ENCODE measurements around the gene USP2. TPM values are rescaled to one million over a fixed set of nuclear protein-coding genes. Genes with fewer than 3 reads are reported as not detected.
"Not testable (repeated sequence)": the region's sequence is repeated elsewhere in the genome, so short reads cannot be mapped to it uniquely, and the experiment has no call there.

The USP2 gene
- total RNA-seq, 1 experiment from 2014 or later: 3.1 TPM

DNA sequence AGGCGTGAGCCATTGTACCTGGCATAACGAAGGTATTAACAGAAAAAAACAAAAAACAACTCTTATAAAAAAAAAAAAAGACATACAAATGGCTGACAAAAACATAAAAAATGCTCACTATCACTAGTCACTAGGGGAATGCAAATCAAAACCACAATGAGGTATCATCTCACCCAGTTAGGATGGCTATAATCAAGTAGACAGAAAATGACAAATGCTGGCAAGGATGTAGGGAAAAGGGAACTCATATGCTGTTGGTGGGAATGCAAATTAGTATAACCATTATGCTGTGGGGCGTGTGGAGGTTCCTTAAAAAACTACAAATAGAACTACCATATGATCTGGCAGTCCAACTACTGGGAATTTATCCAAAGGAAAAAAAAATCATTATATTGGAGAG, 24.5 kb upstream of the USP2 start:
- POLR2A ChIA-PET: no interaction called here
- BruUV-seq (replicated peaks): no TSS peak
- intact Hi-C loops (cut with micrococcal nuclease; ENCODE audit: unreplicated experiment) (no loop called here), in situ Hi-C loops (cut with HindIII; ENCODE audit: low pct_unique_long_range_greater_than_20kb, low sequenced_read_pairs) (no loop called here)
- TF ChIP-seq TCF7L2 (IDR thresholded peaks at IDR 0.05; ENCODE audit: low read depth, low read length) (no peak), CTCF (IDR thresholded peaks at IDR 0.05) (no peak), SIN3A (IDR thresholded peaks at IDR 0.05; ENCODE audit: borderline replicate concordance, insufficient read depth, low read depth, low read length) (no peak)
- peaks cover 3% of the 10 kb centered on the region; the same call in 1 of the 2 replicates for H3K9me3 ChIP-seq (ENCODE audit: control insufficient read depth, insufficient read depth, low read depth, low read length)
- CTCF ChIA-PET: no interaction called here
- DNase-seq (ENCODE audit: low read depth, low spot score) (no peak), ATAC-seq (no peak)
- no peak overlapping the region for H3K27ac ChIP-seq (ENCODE audit: low read length)
- H3K4me1 ChIP-seq (ENCODE audit: control insufficient read depth, insufficient read depth, low read length): no peaks in the 10 kb centered on the region; the same call in 1 of the 2 replicates
- H3K4me3 ChIP-seq (ENCODE audit: low read depth in 2 of 2, low read length in 2 of 2): no peak overlapping the region
- no peaks in the 10 kb centered on the region for H3K27me3 ChIP-seq (ENCODE audit: control insufficient read depth, insufficient read depth, low read length)
- H3K36me3 ChIP-seq (ENCODE audit: control insufficient read depth, insufficient read depth, low read length): no peaks in the 10 kb centered on the region

- H3K4me1 ChIP-seq (ENCODE audit: control insufficient read depth, insufficient read depth, low read length); intact Hi-C loops (cut with micrococcal nuclease; ENCODE audit: unreplicated experiment); H3K36me3 ChIP-seq (ENCODE audit: control insufficient read depth, insufficient read depth, low read length); POLR2A ChIA-PET; in situ Hi-C loops (cut with HindIII; ENCODE audit: low pct_unique_long_range_greater_than_20kb, low sequenced_read_pairs); ATAC-seq; DNase-seq (ENCODE audit: low read depth, low spot score); BruUV-seq (replicated peaks); H3K9me3 ChIP-seq (ENCODE audit: control insufficient read depth, insufficient read depth, low read depth, low read length); H3K27me3 ChIP-seq (ENCODE audit: control insufficient read depth, insufficient read depth, low read length); H3K4me3 ChIP-seq (ENCODE audit: low read depth in 2 of 2, low read length in 2 of 2); H3K27ac ChIP-seq (ENCODE audit: low read length): not testable (repeated sequence)
- CTCF ChIA-PET: interaction anchor here (0.7 kb wide), 2 partner anchors 11 to 67 kb away, joined by 4 to 7 read pairs; no protein-coding TSS in a partner anchor
These were observed 24.0 kb upstream of the USP2 start for GRCh38 chr11:119405448-119405847.

- H3K36me3 ChIP-seq (ENCODE audit: control insufficient read depth, insufficient read depth, low read length): no peaks in the 10 kb centered on the region
- intact Hi-C loops (cut with micrococcal nuclease; ENCODE audit: unreplicated experiment): no loop called here
- ChIA-PET CTCF (interaction anchor here (0.7 kb wide), 2 partner anchors 12 to 66 kb away, joined by 4 to 7 read pairs; no protein-coding TSS in a partner anchor), POLR2A (no interaction called here)
- ATAC-seq: no peak
- H3K27ac ChIP-seq (ENCODE audit: low read length): no peak overlapping the region
- no peak for TF ChIP-seq REST (IDR thresholded peaks at IDR 0.05; ENCODE audit: insufficient read depth in 1 of 2, low read depth in 2 of 2, low read length in 1 of 2)
- DNase-seq (ENCODE audit: low read depth, low spot score): no peak
- in situ Hi-C loops (cut with HindIII; ENCODE audit: low pct_unique_long_range_greater_than_20kb, low sequenced_read_pairs): no loop called here
- no peaks in the 10 kb centered on the region for H3K27me3 ChIP-seq (ENCODE audit: control insufficient read depth, insufficient read depth, low read length)
- no TSS peak for BruUV-seq (replicated peaks)
- no peak overlapping the region for H3K4me3 ChIP-seq (ENCODE audit: low read depth in 2 of 2, low read length in 2 of 2)
- H3K9me3 ChIP-seq (ENCODE audit: control insufficient read depth, insufficient read depth, low read depth, low read length): peaks cover 10% of the 10 kb centered on the region; the same call in 1 of the 2 replicates
- no peaks in the 10 kb centered on the region; the same call in 1 of the 2 replicates for H3K4me1 ChIP-seq (ENCODE audit: control insufficient read depth, insufficient read depth, low read length)
These were observed 23.4 kb upstream of the USP2 start for GRCh38 chr11:119404872-119405271.

Measured in Panc1 (cell line).